SJCRH30 (cell line): Measurements from ENCODE around the gene ZNF692. TPM values are rescaled to one million over a fixed set of nuclear protein-coding genes. Genes with fewer than 3 reads are reported as not detected.

Experiments
- DNase-seq, 2 experiments: peaks; one replicate each; pipeline ENCODE4 v3.0.0-alpha.2; 2015 to 2020
- H3K27ac ChIP-seq: fragments of 250-450 bp; sonication (Bioruptor Pico); 2 replicates; pipeline ENCODE4 v1.5.1; 2020; ENCODE audit warnings: mild to moderate bottlenecking, moderate library complexity
- H3K27me3 ChIP-seq: fragments of 250-450 bp; sonication (Bioruptor Pico); 2 replicates; pipeline ENCODE4 v1.5.1; 2020; ENCODE audit warnings: mild to moderate bottlenecking, moderate library complexity
- H3K36me3 ChIP-seq: fragments of 250-450 bp; sonication (Bioruptor Pico); 2 replicates; pipeline ENCODE4 v1.5.1; 2020; ENCODE audit warnings: mild to moderate bottlenecking, moderate library complexity
- H3K4me1 ChIP-seq: fragments of 250-450 bp; sonication (Bioruptor Pico); 2 replicates; pipeline ENCODE4 v1.5.1; 2020; ENCODE audit warnings: mild to moderate bottlenecking, moderate library complexity
- H3K4me3 ChIP-seq: fragments of 250-450 bp; sonication (Bioruptor Pico); 2 replicates; pipeline ENCODE4 v1.5.1; 2020; ENCODE audit warnings: mild to moderate bottlenecking, moderate library complexity
- H3K9me3 ChIP-seq: fragments of 250-450 bp; sonication (Bioruptor Pico); replicated peaks from 2 replicates; pipeline ENCODE4 v1.5.1; 2020; ENCODE audit warnings: mild to moderate bottlenecking, moderate library complexity
- total RNA-seq: library from RNA; depleted of rRNA; stranded (reverse); fragments of >200 nt; shearing (Covaris generic); gene quantifications from 2 replicates; pipeline ENCODE4 v1.2.3, GENCODE V29; 2014

ZNF692 gene
- total RNA-seq, 1 experiment from 2014 or later = 26.4 TPM

GRCh38 chr1:248858096-248858890, 592 bp downstream of the ZNF692 start:
- H3K9me3 ChIP-seq = no peaks in the 10 kb centered on the region
- peak overlapping the region; percentile 66 for H3K4me3 ChIP-seq
- peaks cover 7% of the 10 kb centered on the region for H3K4me1 ChIP-seq
- no peaks in the 10 kb centered on the region for H3K27me3 ChIP-seq
- DNase-seq = peak; percentile 64 to 68
- H3K27ac ChIP-seq = peak overlapping the region; percentile 89
- peaks cover 3% of the 10 kb centered on the region; the same call in 1 of the 2 replicates for H3K36me3 ChIP-seq

- Histone ChIP-seq H3K27me3 (no peaks in the 10 kb centered on the region), H3K4me1 (peaks cover 7% of the 10 kb centered on the region), H3K36me3 (peaks cover 3% of the 10 kb centered on the region; the same call in 1 of the 2 replicates), H3K27ac (peak overlapping the region; percentile 89), H3K4me3 (peak overlapping the region; percentile 66), H3K9me3 (no peaks in the 10 kb centered on the region)
- DNase-seq = no peak
Measured at GRCh38 chr1:248857749-248858095, 1.2 kb downstream of the ZNF692 start.

DNA sequence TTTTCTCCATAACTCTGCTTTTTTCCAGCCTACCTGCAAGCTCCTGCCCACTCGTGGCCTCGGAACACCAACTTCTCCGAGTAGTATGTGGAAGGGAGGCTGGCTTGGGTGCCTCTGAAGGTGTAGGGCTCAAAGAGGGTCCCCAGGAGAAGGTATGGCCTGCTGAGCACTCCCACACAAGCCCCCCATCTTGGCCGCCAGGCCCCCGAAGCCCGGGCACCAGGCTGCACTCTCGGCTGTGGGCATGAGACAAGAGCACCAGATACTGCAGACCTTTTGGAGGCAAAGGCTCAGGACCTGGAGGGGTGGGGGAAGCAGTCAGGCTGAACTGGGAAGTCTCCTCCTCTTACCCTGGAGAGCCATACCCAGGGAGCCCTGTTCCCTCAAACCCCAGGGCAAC, 1.7 kb downstream of the ZNF692 start:
- H3K27me3 ChIP-seq = no peaks in the 10 kb centered on the region
- no peak for DNase-seq
- peak overlapping the region; percentile 66 for H3K4me3 ChIP-seq
- no peak overlapping the region; the same call in 1 of the 2 replicates for H3K27ac ChIP-seq
- H3K9me3 ChIP-seq = no peaks in the 10 kb centered on the region
- H3K4me1 ChIP-seq = peaks cover 7% of the 10 kb centered on the region
- H3K36me3 ChIP-seq = peaks cover 3% of the 10 kb centered on the region; the same call in 1 of the 2 replicates

DNA sequence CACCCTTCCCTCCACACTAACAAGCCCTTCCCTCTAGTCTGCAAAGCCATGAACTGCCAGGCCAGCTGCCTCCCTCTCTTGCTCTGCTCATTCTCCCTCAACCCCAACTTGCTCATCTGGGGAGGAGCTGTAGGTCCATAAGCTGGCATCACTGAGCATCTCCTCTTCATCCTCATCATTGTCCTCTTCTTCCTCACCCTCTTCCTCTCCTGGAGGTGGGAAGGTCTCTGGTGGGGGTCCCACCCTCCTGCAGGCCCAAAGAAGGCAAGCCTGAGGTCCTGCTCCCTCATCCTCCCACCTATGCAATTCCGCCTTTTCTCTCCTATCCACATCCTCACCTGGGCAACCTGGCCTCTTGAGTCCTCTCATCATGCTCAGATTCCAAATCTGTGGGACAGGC, 2.7 kb downstream of the ZNF692 start:
- peaks cover 3% of the 10 kb centered on the region; the same call in 1 of the 2 replicates for H3K36me3 ChIP-seq
- no peaks in the 10 kb centered on the region for H3K9me3 ChIP-seq
- no peaks in the 10 kb centered on the region for H3K27me3 ChIP-seq
- peaks cover 7% of the 10 kb centered on the region for H3K4me1 ChIP-seq
- no peak overlapping the region for H3K27ac ChIP-seq
- no peak overlapping the region for H3K4me3 ChIP-seq
- no peak for DNase-seq

GRCh38 chr1:248855580-248855979, 3.3 kb downstream of the ZNF692 start:
- Histone ChIP-seq H3K4me3 (no peak overlapping the region), H3K4me1 (peaks cover 7% of the 10 kb centered on the region), H3K27ac (no peak overlapping the region), H3K36me3 (peaks cover 3% of the 10 kb centered on the region; the same call in 1 of the 2 replicates), H3K9me3 (no peaks in the 10 kb centered on the region), H3K27me3 (no peaks in the 10 kb centered on the region)
- no peak for DNase-seq

DNA sequence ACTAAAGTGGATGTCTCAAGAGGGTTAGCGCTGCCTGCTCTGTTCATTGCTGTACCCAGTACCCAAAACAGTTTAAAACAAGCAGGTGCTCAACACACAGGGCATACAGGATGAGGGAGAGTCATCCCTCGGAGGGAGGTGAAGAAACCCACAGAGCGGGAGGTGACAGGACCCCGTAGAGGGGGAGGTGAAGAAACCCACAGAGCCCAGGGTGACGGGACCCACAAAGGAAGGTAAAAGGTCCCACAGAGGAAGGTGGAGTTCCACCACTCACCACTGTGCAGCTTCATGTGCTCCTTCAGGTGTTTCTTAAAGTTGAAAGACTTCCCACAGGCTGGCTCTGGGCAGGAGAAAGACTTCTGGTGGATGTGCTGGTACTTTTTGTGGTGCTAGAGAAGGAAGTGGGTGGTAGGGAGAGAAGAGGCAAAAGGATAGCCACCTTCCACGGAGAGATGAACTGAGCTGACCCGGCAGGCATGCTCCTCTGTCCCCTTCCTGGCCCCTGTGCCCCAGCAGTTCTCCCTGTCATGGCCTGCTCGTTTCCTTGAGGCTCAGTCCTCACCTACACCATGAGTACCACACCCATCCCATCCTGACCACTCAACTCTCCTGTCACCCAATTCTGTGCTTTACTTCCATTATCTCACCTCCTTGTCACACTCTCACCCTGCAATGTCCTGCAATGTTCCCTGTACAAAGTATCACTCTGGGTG, 5.1 kb downstream of the ZNF692 start:
- peaks cover 10% of the 10 kb centered on the region for H3K36me3 ChIP-seq
- H3K9me3 ChIP-seq = no peaks in the 10 kb centered on the region
- no peak for DNase-seq
- H3K4me3 ChIP-seq = no peak overlapping the region
- no peaks in the 10 kb centered on the region; the same call in 1 of the 2 replicates for H3K4me1 ChIP-seq
- H3K27ac ChIP-seq = no peak overlapping the region
- H3K27me3 ChIP-seq = no peaks in the 10 kb centered on the region

GRCh38 chr1:248852481-248853405, 6.1 kb downstream of the ZNF692 start:
- Histone ChIP-seq H3K27me3 (no peaks in the 10 kb centered on the region), H3K9me3 (no peaks in the 10 kb centered on the region), H3K27ac (no peak overlapping the region), H3K4me1 (no peaks in the 10 kb centered on the region; the same call in 1 of the 2 replicates), H3K36me3 (peaks cover 10% of the 10 kb centered on the region), H3K4me3 (no peak overlapping the region)
- no peak for DNase-seq

GRCh38 chr1:248851390-248851789, 7.5 kb downstream of the ZNF692 start:
- no peaks in the 10 kb centered on the region for H3K27me3 ChIP-seq
- H3K4me1 ChIP-seq = no peaks in the 10 kb centered on the region
- peaks cover 11% of the 10 kb centered on the region for H3K36me3 ChIP-seq
- H3K27ac ChIP-seq = no peak overlapping the region
- H3K9me3 ChIP-seq = no peaks in the 10 kb centered on the region
- H3K4me3 ChIP-seq = no peak overlapping the region
- DNase-seq = no peak

GRCh38 chr1:248850536-248851251, 8.2 kb downstream of the ZNF692 start:
- DNase-seq = no peak
- peaks cover 13% of the 10 kb centered on the region for H3K36me3 ChIP-seq

DNA sequence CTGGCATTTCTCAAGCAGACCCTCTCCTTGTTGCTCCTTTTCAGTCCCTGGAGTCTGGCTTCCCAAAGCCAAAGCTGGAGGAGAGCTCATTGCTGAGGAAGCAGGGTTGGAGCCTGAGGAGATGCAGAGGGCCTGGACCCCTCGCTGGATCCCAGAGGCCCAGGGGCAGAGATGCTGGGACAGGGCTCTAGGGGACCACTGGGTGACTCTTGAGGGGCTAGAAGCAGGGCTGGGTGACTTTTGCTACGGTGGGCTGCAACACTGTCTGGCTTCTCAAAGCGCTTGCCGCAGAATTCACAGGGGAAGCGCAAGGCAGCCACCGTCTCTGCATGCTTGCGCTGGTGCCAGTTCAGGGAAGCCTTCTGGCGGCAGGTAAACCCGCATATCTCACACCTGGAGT, 8.8 kb downstream of the ZNF692 start:
- Histone ChIP-seq H3K4me1 (no peaks in the 10 kb centered on the region), H3K27ac (no peak overlapping the region), H3K4me3 (no peak overlapping the region), H3K27me3 (no peaks in the 10 kb centered on the region), H3K9me3 (no peaks in the 10 kb centered on the region), H3K36me3 (peaks cover 13% of the 10 kb centered on the region)
- DNase-seq = no peak

More at GRCh38 chr1:248850536-248851251, 8.2 kb downstream of the ZNF692 start:
- H3K27ac ChIP-seq = no peak overlapping the region
- no peaks in the 10 kb centered on the region for H3K27me3 ChIP-seq
- H3K4me3 ChIP-seq = no peak overlapping the region
- H3K4me1 ChIP-seq = no peaks in the 10 kb centered on the region
- no peaks in the 10 kb centered on the region for H3K9me3 ChIP-seq

- Histone ChIP-seq H3K27me3 (no peaks in the 10 kb centered on the region), H3K36me3 (peaks cover 13% of the 10 kb centered on the region), H3K9me3 (no peaks in the 10 kb centered on the region), H3K4me3 (no peak overlapping the region), H3K27ac (no peak overlapping the region), H3K4me1 (no peaks in the 10 kb centered on the region)
- DNase-seq = no peak
Measured at GRCh38 chr1:248849637-248850036, 9.2 kb downstream of the ZNF692 start.

DNA sequence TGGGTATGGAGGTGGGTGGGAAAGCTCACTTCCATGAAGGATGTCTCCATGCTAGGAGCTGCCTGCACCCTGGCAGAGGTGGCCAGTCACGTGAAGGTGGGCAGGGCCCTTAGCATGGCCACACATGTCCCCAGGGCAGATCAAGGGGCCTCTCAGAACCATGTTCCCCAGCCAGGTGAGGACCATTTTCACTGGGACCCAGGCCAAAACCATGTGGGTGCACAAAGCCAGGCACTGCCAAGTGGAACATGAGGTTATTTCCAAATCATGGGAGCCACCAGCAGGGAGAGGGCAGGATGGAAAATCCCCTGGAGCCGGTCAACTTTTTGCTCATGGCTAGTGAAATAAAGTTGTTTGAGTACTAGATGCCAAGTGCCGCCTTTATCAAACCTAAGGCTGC, 9.7 kb downstream of the ZNF692 start:
- Histone ChIP-seq H3K9me3 (no peaks in the 10 kb centered on the region), H3K36me3 (peaks cover 13% of the 10 kb centered on the region), H3K4me3 (no peak overlapping the region), H3K4me1 (no peaks in the 10 kb centered on the region), H3K27ac (no peak overlapping the region), H3K27me3 (no peaks in the 10 kb centered on the region)
- DNase-seq = no peak

GRCh38 chr1:248848602-248849001, 10.3 kb downstream of the ZNF692 start:
- no peak overlapping the region for H3K27ac ChIP-seq
- no peaks in the 10 kb centered on the region for H3K9me3 ChIP-seq
- H3K36me3 ChIP-seq = peaks cover 10% of the 10 kb centered on the region
- no peaks in the 10 kb centered on the region for H3K4me1 ChIP-seq
- DNase-seq = no peak
- H3K4me3 ChIP-seq = no peak overlapping the region
- H3K27me3 ChIP-seq = no peaks in the 10 kb centered on the region

DNA sequence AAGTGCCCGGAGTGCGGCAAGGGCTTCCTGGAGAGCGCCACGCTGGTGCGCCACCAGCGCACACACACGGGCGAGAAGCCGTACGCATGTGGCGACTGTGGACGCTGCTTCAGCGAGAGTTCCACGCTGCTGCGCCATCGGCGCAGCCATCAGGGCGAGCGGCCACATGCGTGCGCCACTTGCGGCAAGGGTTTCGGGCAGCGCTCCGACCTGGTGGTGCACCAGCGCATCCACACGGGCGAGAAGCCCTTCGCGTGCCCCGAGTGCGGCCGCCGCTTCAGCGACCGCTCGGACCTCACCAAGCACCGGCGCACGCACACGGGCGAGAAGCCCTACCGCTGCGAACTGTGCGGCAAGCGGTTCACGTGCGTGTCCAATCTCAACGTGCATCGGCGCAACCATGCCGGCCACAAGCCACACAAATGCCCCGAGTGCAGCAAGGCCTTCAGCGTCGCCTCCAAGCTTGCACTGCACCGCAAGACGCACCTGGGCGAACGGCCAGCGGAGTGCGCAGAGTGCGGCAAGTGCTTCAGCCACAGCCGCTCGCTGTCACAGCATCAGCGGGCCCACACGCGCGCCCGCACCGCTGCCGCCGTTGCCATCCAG, 10.8 kb downstream of the ZNF692 start:
- Histone ChIP-seq H3K27me3 (no peaks in the 10 kb centered on the region), H3K4me3 (no peak overlapping the region), H3K9me3 (no peaks in the 10 kb centered on the region), H3K4me1 (no peaks in the 10 kb centered on the region), H3K36me3 (peaks cover 9% of the 10 kb centered on the region), H3K27ac (no peak overlapping the region)
- DNase-seq = no peak
